GM18870 (cell line): ENCODE data around the gene OR10A4.
"Not testable (repeated sequence)": the region's sequence is repeated elsewhere in the genome, so short reads cannot be mapped to it uniquely, and the experiment has no call there.

ENCODE experiments used
- ATAC-seq: cut with Tn5 transposase; IDR thresholded peaks from one replicate; pipeline ENCODE4 v1.9.1; 2021; ENCODE audit warnings: moderate library complexity; ENCODE audit not compliant: unreplicated experiment

The OR10A4 gene

DNA sequence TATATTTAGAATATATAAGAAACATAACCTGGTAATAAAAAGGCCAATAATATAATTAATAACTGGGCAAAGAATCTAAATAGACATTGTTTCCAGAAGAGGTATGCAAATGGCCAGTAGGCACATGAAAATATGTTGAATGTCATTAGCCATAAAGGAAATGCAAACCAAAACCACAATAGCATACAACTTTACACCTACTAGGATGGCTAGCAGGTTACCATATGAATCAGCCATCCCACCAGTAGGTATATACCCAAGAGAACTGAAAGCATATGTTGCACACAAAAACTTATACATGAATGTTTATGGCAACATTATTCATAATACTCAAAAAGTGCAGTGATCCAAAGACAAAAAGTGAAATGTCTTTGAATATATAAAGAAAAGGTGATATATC is 18.6 kb downstream of the OR10A4 start:
- ATAC-seq: peak; percentile 93

DNA sequence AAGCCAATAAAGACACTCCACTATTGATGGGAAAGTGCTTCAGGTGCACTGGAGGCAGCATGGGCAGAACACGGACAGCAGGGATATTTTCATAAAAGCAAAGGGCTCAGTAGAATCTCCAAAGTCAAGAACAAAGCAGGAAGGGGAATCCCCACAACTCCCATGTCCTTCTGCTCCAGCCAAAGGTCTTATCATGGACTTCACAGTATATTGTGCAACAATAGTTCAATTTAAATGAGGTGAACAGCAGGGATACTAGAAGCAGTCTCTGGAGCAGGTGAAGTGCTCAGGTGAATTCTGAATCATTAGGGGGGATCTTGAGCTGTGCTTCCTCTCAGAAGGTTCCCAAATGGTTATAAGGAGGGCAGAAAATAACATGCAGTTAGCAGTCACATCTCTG is 22.5 kb downstream of the OR10A4 start:
- ATAC-seq: no peak

DNA sequence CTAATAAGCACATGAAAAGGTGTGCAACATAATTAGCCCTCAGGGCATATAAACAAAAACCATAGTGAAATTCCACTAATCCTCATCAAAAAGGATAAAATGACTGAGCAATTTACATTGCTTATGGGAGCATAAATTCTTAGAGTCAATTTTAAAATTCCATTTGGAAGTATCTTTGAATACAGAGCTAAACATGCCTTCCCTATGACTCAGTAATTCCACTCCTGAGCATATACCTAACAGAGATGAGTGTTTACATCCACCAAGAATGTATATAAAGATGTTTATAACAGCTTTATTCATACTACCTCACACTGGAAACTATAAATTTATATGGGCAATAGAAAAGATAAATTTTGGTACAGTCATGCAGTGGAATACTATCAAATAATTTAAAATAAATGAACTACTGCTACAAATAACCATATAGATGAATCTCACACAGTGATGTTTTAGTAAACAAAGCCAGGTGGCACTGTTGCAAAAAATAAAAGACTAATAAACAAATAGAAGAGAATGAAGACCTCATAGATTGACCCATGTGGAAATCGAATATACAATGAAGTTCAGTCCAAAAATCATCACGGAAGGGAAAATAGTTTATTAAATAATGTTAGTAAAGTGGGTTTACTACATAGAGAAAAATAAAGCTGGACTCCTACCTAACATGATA is 24.0 kb downstream of the OR10A4 start:
- ATAC-seq: no peak

DNA sequence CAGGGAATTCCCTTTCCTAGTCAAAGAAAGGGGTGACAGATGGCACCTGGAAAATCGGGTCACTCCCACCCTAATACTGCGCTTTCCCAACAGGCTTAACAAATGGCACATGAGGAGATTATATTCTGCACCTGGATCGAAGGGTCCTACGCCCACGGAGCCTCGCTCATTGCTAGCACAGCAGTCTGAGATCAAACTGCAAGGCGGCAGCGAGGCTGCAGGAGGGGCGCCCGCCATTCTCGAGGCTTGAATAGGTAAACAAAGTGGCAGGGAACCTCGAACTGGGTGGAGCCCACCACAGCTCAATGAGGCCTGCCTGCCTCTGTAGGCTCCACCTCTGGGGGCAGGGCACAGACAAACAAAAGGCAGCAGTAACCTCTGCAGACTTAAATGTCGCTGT is 28.4 kb downstream of the OR10A4 start:
- not testable (repeated sequence) for ATAC-seq

DNA sequence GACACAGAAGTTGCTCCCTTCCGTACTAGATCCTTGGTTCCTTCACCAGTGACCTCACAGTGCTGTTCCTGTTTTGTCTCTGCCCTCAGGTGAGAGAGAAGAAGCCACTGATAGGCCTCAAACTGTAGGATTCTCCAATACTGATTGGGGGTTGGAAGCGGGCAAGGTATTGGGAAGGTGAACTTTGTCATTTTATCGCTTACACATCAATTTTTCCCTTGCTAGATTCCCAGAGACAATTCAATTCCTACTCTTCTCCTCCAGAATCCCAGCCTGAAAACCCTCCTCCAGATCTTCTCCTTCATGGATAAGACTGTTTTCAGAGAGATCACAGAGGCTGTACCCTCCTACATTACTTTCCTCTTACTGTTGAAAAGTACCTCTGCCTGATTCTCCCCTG is 35.0 kb downstream of the OR10A4 start:
- ATAC-seq: no peak

DNA sequence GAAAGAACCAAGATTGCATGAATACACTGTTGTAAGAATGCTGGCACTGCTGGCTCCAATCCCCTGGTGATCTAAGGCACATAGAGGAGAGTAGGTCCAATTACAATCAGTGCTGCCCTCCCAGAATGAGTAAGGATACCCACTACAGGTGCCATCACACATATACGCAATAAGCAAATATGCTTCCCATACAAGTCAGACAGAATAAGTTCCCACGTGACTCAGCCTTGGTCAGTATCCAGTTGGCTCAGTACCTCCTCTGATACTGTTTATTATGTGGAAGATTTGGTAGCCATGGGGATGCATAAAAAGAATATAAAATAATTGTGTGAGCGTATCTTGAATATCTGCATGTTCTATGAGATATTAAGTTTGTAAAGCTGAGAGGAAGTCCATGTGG is 35.5 kb downstream of the OR10A4 start:
- no peak for ATAC-seq

DNA sequence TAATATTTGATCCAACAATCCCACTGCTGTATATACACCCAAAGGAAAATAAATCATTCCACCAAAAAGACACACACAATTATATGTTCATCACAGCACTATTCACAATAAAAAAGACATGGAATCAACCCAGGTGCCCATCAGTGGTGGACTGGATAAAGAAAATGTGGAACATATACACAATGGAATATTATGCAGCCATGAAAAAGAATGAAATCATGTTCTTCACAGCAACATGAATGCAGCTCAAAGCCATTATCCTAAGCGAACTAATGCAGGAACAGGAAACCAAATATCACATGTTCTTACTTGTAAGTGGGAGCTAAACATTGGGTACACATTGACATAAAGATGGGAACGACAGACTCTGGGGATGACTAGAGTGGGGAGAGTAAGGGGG is 43.3 kb downstream of the OR10A4 start:
- no peak for ATAC-seq

DNA sequence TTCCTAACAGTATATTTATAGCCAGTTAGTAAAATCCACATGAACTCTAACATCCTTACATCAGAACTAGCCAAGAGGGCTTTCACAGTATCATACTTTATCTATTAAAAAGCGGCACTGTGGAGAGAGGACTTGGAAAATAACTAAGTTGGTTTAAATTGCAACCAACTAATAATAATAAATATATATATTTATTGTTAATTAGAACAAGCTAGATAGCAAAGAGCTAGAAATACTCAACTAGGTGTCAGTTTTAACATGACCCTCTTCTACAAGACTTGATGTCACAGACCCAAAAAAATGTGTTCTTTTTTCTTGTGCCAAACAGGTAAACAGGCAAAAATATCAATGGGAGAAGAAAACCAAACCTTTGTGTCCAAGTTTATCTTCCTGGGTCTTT is 44.3 kb downstream of the OR10A4 start, which contains the start of gene OR2D3:
Gene OR2D3 (plus strand): TSS at position 301 of the 400 bp plus-strand sequence. CDS start 0 bp downstream, at position 301.
- ATAC-seq: no peak

DNA sequence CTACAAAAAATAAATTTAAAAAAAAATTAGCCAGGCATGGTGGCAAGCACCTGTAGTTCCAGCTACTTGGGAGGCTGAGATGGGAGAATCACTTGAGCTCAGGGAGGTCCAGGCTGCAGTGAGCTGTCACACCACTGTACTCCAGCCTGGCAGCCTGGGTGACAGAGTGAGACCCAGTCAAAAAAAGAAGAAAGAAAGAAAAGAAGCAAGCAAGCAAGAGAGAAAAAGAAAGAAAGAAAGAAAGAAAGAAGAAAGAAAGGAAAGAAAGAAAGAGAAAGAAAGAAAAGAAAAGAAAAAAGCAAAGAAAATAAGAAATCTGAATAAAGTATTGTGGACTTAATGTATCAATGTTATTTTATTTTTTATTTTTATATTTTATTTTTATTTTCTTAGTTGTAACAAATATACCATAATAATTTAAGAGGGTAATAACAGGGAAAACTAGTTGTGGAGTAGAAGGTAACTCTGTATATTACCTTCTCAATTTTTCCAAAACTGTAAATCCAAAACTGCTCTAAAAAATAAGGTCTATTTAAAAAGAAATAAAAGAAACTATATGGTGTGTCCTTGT is 48.7 kb downstream of the OR10A4 start:
- ATAC-seq: no peak

DNA sequence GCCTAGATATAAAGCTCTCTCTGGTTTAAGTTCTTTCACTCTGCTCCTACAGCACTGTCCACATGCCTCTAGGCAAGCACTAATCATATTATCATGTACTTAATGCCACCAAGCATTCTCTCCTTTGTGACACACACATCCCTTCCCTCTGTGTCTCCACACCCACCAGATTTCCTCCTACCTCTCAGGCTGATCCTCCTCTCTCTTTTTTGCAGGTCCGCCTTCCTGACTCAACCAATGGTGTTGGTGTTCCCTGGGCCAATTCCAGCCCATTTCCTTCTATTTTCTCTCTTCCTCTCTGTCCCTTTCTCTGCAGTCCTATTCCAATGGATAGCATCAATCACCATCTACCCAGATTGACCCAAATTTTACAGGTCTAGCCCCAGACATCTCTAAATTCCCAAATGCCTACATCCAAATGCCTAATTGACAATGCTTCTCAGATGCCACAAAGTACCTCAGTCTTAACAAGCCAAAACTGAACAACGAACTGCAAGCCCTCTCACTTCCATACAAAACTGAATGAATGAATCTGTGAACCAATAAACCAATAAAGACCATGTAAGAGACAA is 49.3 kb downstream of the OR10A4 start:
- peak; percentile 2 for ATAC-seq

DNA sequence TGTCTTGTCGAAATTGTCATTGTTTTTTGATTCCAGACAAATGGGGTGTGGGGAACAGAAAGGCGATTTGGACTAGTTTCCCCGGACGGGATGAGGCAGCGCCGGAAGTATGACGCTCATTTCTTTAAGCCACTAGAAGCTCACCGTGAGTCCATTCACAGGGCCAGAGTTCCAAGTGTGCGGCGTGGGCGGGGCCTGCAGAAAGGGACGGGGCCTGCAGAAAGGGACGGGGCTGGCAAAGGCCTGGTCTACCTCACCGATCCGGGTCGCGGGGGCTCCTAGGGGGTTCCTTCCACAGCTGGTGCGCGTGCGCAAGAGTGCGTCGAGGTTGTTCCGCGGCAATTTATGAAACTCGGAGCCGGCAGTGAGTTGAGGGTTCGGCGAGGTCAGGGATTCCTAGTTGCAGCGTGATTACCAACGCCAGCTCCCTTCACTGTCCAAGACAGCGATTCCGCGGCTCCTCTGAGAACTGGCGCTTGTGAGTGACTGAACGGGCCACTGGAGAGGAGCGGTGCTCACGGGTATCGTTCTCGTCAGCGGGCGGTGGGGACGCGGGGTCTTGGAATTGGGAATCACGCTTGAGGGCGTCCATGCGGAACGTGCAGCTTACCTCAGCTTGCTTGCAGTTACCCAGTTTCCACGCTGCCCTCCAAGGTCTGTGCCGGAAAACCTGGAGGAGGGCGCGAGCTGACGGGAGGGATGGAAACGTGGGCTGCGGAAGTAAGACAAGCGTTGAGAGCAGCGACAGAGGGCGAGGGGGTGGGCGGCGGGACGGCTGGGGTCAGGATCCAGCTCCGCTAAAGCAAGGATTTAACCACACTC is 50.0 kb downstream of the OR10A4 start, which contains the start of gene ZNF215:
Gene ZNF215 (plus strand): TSS at position 219 of the 822 bp plus-strand sequence. CDS start 5,847 bp downstream, outside the sequence.
- ATAC-seq: peak; percentile 71

DNA sequence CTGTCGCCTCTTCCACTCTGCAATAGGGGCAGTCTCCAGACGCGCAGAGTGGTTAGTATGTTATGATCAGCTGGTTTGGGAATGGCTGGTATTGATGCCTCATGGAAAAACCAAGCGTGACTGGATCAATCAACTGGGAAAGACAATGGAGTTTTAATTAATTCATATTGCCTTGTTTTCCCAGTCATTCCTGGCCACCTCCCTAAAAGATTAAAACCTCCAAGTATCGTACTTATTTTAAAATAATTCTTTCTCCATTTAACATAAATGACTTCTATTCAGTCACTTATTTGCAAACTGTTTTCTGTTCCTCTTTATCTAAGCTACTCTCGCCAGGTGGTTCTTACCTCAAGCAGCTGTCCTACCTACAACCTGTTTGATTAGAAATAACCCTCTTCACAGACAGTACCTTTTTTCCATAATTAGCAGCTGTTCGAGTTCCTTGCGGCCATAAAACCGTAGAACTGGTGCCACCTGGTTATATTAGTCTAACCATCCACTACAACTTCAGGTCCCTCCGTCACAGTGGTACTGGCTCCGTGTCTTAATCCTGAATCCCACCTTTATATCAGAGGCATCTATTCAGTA is 50.7 kb downstream of the OR10A4 start:
- peak; percentile 59 for ATAC-seq
